Right lobe of liver (tissue), 4 donors: ENCODE results near the gene MOGAT2.

Experiments used
- POLR2A ChIP-seq: fragments of 450-650 bp; IDR thresholded peaks from one replicate; pipeline ENCODE4 v1.6.1; 2017; ENCODE audit warnings: antibody characterized with exemption, mild to moderate bottlenecking
- TF ChIP-seq, protein P1 (sequence below), 4 donors: fragments of 200-600 bp in 3 of 4; fragments of 450-650 bp in 1 of 4; IDR thresholded peaks; one replicate each; pipeline versions ENCODE4 v1.5.1 to v1.8.0; 2016 to 2022; ENCODE audit warnings: antibody characterized with exemption in 4 of 4, mild to moderate bottlenecking in 2 of 4
- donor health status: DM: no; HTN: no; CAD: no.
- donor health status: DM: no; HTN: no; CAD: no.
- donor health status: DM: no; HTN: yes; CAD: no.

DNA sequence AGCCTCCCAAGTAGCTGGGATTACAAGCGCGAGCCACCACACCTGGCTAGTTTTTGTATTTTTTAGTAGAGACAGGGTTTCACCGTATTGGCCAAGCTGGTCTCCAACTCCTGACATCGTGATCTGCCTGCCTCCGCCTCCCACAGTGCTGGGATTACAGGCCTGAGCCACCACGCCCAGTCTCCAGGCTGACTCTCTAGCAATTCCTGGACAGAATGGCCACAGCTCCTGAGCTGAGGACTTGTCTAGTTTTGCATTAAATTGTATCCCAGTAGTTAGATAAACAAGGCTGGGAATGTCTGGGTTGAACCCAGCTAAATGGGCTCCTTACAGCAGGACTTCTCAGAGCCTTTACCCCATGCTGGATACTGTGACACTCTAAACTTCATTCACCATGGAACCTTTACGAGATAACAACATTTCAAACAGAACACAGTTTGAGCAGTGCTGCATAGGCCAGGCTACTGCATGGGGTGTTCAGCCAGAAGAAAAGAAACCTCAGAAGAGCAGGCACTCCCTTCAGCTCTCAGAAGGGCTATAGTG is 13.9 kb upstream of the MOGAT2 start:
- TF ChIP-seq, protein P1, sequence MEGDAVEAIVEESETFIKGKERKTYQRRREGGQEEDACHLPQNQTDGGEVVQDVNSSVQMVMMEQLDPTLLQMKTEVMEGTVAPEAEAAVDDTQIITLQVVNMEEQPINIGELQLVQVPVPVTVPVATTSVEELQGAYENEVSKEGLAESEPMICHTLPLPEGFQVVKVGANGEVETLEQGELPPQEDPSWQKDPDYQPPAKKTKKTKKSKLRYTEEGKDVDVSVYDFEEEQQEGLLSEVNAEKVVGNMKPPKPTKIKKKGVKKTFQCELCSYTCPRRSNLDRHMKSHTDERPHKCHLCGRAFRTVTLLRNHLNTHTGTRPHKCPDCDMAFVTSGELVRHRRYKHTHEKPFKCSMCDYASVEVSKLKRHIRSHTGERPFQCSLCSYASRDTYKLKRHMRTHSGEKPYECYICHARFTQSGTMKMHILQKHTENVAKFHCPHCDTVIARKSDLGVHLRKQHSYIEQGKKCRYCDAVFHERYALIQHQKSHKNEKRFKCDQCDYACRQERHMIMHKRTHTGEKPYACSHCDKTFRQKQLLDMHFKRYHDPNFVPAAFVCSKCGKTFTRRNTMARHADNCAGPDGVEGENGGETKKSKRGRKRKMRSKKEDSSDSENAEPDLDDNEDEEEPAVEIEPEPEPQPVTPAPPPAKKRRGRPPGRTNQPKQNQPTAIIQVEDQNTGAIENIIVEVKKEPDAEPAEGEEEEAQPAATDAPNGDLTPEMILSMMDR (IDR thresholded peaks at IDR 0.05): no peak
- no peak for TF ChIP-seq POLR2A
